ENCODE results near the gene SFSWAP.
"Not testable (repeated sequence)": the region's sequence is repeated elsewhere in the genome, so short reads cannot be mapped to it uniquely, and the experiment has no call there.

The SFSWAP gene

GRCh38 chr12:131681257-131681620 lies 29.7 kb upstream of the SFSWAP start:
- TF ChIP-seq, protein P1, sequence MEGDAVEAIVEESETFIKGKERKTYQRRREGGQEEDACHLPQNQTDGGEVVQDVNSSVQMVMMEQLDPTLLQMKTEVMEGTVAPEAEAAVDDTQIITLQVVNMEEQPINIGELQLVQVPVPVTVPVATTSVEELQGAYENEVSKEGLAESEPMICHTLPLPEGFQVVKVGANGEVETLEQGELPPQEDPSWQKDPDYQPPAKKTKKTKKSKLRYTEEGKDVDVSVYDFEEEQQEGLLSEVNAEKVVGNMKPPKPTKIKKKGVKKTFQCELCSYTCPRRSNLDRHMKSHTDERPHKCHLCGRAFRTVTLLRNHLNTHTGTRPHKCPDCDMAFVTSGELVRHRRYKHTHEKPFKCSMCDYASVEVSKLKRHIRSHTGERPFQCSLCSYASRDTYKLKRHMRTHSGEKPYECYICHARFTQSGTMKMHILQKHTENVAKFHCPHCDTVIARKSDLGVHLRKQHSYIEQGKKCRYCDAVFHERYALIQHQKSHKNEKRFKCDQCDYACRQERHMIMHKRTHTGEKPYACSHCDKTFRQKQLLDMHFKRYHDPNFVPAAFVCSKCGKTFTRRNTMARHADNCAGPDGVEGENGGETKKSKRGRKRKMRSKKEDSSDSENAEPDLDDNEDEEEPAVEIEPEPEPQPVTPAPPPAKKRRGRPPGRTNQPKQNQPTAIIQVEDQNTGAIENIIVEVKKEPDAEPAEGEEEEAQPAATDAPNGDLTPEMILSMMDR (IDR thresholded peaks at IDR 0.05; ENCODE audit: insufficient read depth, low read length), result no peak
- TF ChIP-seq SPI1 (IDR thresholded peaks at IDR 0.05; ENCODE audit: borderline replicate concordance, low read depth), result no peak
- TF ChIP-seq GABPA (IDR thresholded peaks at IDR 0.05; ENCODE audit: low read depth), result no peak
- TF ChIP-seq, protein P2, sequence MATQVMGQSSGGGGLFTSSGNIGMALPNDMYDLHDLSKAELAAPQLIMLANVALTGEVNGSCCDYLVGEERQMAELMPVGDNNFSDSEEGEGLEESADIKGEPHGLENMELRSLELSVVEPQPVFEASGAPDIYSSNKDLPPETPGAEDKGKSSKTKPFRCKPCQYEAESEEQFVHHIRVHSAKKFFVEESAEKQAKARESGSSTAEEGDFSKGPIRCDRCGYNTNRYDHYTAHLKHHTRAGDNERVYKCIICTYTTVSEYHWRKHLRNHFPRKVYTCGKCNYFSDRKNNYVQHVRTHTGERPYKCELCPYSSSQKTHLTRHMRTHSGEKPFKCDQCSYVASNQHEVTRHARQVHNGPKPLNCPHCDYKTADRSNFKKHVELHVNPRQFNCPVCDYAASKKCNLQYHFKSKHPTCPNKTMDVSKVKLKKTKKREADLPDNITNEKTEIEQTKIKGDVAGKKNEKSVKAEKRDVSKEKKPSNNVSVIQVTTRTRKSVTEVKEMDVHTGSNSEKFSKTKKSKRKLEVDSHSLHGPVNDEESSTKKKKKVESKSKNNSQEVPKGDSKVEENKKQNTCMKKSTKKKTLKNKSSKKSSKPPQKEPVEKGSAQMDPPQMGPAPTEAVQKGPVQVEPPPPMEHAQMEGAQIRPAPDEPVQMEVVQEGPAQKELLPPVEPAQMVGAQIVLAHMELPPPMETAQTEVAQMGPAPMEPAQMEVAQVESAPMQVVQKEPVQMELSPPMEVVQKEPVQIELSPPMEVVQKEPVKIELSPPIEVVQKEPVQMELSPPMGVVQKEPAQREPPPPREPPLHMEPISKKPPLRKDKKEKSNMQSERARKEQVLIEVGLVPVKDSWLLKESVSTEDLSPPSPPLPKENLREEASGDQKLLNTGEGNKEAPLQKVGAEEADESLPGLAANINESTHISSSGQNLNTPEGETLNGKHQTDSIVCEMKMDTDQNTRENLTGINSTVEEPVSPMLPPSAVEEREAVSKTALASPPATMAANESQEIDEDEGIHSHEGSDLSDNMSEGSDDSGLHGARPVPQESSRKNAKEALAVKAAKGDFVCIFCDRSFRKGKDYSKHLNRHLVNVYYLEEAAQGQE (IDR thresholded peaks at IDR 0.05; ENCODE audit: insufficient replicate concordance, low read depth), result no peak
- TF ChIP-seq POLR2AphosphoS5 (IDR thresholded peaks at IDR 0.05; ENCODE audit: low read depth), result no peak
- DNase-seq (ENCODE audit: low read depth in 1 of 2, low spot score in 1 of 2), result no peak
- H3K27me3 ChIP-seq (ENCODE audit: insufficient read depth, poor library complexity, severe bottlenecking), result peaks cover 4% of the 10 kb centered on the region
- H3K4me3 ChIP-seq (replicated peaks; ENCODE audit: insufficient read depth, low read length), result no peak overlapping the region
- no peak overlapping the region for H3K27ac ChIP-seq (replicated peaks)

GRCh38 chr12:131681746-131682509 lies 29.0 kb upstream of the SFSWAP start:
- peak overlapping the region; percentile 60 for H3K27ac ChIP-seq (replicated peaks)
- H3K4me3 ChIP-seq (replicated peaks; ENCODE audit: insufficient read depth, low read length), result peak overlapping the region; percentile 10; the same call in 1 of the 2 replicates

GRCh38 chr12:131682510-131682895 lies 28.4 kb upstream of the SFSWAP start:
- Histone ChIP-seq H3K4me3 (replicated peaks; ENCODE audit: insufficient read depth, low read length) (0 out of 2 replicates have a peak overlapping the region, but pooled peaks have one; percentile 6), H3K27me3 (ENCODE audit: insufficient read depth, poor library complexity, severe bottlenecking) (peaks cover 4% of the 10 kb centered on the region), H3K27ac (replicated peaks) (peak overlapping the region; percentile 60)
- TF ChIP-seq GABPA (IDR thresholded peaks at IDR 0.05; ENCODE audit: low read depth) (no peak), POLR2AphosphoS5 (IDR thresholded peaks at IDR 0.05; ENCODE audit: low read depth) (no peak), SPI1 (IDR thresholded peaks at IDR 0.05; ENCODE audit: borderline replicate concordance, low read depth) (no peak)
- TF ChIP-seq, protein P1 (IDR thresholded peaks at IDR 0.05; ENCODE audit: insufficient read depth, low read length), result no peak
- TF ChIP-seq, protein P2 (IDR thresholded peaks at IDR 0.05; ENCODE audit: insufficient replicate concordance, low read depth), result no peak
- peak in 1 of 2 experiments; percentile 62 for DNase-seq (ENCODE audit: low read depth in 1 of 2, low spot score in 1 of 2)

More at GRCh38 chr12:131681746-131682509, 29.0 kb upstream of the SFSWAP start:
- H3K27me3 ChIP-seq (ENCODE audit: insufficient read depth, poor library complexity, severe bottlenecking), result not testable (repeated sequence)
- DNase-seq (ENCODE audit: low read depth in 1 of 2, low spot score in 1 of 2), result peak; percentile 90 to 94

DNA sequence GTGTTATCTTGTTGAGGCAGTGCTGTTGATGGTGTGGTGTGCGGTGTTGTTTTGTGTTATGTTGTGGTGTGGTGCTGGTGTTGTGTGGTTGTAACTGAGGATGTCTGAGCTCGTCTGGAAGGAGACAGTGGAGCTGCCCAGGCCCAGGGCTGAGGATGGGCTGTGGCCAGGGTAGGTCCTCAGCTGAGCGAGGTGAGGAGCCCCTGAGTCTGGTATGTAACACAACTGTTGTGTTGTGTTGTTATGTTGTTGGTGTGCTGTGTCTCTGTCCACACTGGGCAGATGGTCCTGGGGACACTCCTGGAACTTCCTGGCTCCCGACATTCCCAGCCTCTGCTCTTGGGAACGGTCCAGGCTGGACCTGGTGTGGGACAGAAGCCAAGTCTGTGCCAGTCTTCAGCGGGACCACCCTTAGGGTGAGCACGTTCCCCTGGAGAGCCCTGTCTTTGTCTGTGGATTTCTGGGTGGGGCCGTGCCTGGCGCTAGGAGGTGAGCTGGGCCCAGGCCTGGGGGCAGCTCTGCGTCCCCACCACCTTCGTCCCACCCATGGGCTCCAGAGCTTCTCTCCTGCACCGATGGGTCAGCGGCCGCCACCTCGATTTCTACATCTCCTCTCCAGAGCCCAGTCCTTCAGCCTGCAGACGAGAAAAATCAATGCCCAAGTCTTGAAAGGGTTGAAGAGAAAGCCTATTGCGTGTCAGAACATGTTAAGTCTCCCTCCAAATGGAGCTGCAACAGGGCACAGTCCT lies 27.4 kb upstream of the SFSWAP start:
- Histone ChIP-seq H3K27ac (replicated peaks) (no peak overlapping the region), H3K27me3 (ENCODE audit: insufficient read depth, poor library complexity, severe bottlenecking) (peaks cover 4% of the 10 kb centered on the region), H3K4me3 (replicated peaks; ENCODE audit: insufficient read depth, low read length) (no peak overlapping the region)
- no peak for DNase-seq (ENCODE audit: low read depth in 1 of 2, low spot score in 1 of 2)
- TF ChIP-seq, protein P1 (IDR thresholded peaks at IDR 0.05; ENCODE audit: insufficient read depth, low read length), result no peak
- no peak for TF ChIP-seq POLR2AphosphoS5 (IDR thresholded peaks at IDR 0.05; ENCODE audit: low read depth)
- TF ChIP-seq GABPA (IDR thresholded peaks at IDR 0.05; ENCODE audit: low read depth), result no peak
- no peak for TF ChIP-seq SPI1 (IDR thresholded peaks at IDR 0.05; ENCODE audit: borderline replicate concordance, low read depth)
- TF ChIP-seq, protein P2 (IDR thresholded peaks at IDR 0.05; ENCODE audit: insufficient replicate concordance, low read depth), result no peak

Measured in HL-60 (cell line).